ENCODE measurements around the gene ELFN1. TPM values are rescaled to one million over a fixed set of nuclear protein-coding genes. Genes with fewer than 3 reads are reported as not detected.

The ELFN1 gene
- total and polyA plus RNA-seq, 8 donors = 0.20 to 0.94 (median 0.73) TPM

GRCh38 chr7:1642291-1642731 lies 27.8 kb upstream of the ELFN1 start:
- no peaks in the 10 kb centered on the region for H3K9me3 ChIP-seq
- H3K36me3 ChIP-seq = no peaks in the 10 kb centered on the region
- 34 to 39% methylated on average over 12 to 13 of the region's 14 CpGs for WGBS, 2 donors
- no peak overlapping the region for H3K27ac ChIP-seq
- intact Hi-C loops (cut with DNase I) = no loop called here
- FAIRE-seq (no peak), DNase-seq (peak in 1 of 6 donors; percentile 35), ATAC-seq (no peak)
- H3K4me1 ChIP-seq = no peaks in the 10 kb centered on the region
- no peaks in the 10 kb centered on the region for H3K27me3 ChIP-seq
- TF ChIP-seq CTCF (IDR thresholded peaks at IDR 0.05) = no peak
- no peak overlapping the region for H3K4me3 ChIP-seq

- FAIRE-seq = no peak
- intact Hi-C loops (cut with DNase I) = no loop called here
- WGBS, 2 donors = 72 to 80% methylated on average over 11 of the region's 11 CpGs
- Histone ChIP-seq H3K36me3 (no peaks in the 10 kb centered on the region), H3K27ac (no peak overlapping the region), H3K4me1 (peaks cover 0 to 5% (median 2%) of the 10 kb centered on the region in 3 donors), H3K4me3 (no peak overlapping the region), H3K9me3 (no peaks in the 10 kb centered on the region), H3K27me3 (no peaks in the 10 kb centered on the region)
- no peak for ATAC-seq
- no peak for DNase-seq
- no peak for TF ChIP-seq CTCF (IDR thresholded peaks at IDR 0.05)
These were observed 26.6 kb upstream of the ELFN1 start for GRCh38 chr7:1643270-1644092.

GRCh38 chr7:1644341-1645070 lies 25.6 kb upstream of the ELFN1 start:
- no peak for FAIRE-seq
- no peak for TF ChIP-seq CTCF (IDR thresholded peaks at IDR 0.05)

GRCh38 chr7:1645071-1645409 lies 25.0 kb upstream of the ELFN1 start:
- TF ChIP-seq CTCF (IDR thresholded peaks at IDR 0.05) = no peak
- intact Hi-C loops (cut with DNase I) = no loop called here
- FAIRE-seq = no peak
- WGBS, 2 donors = 63 to 71% methylated on average over 11 of the region's 11 CpGs
- peak in 1 of 6 donors; percentile 64 for DNase-seq
- Histone ChIP-seq H3K4me1 (peaks cover 0 to 7% (median 3%) of the 10 kb centered on the region in 3 donors), H3K27me3 (peaks cover 0 to 7% (median 0%) of the 10 kb centered on the region in 4 donors), H3K9me3 (no peaks in the 10 kb centered on the region), H3K4me3 (no peak overlapping the region), H3K36me3 (no peaks in the 10 kb centered on the region), H3K27ac (no peak overlapping the region)
- no peak for ATAC-seq

More at GRCh38 chr7:1644341-1645070, 25.6 kb upstream of the ELFN1 start:
- Histone ChIP-seq H3K27ac (no peak overlapping the region), H3K9me3 (no peaks in the 10 kb centered on the region), H3K4me1 (peaks cover 0 to 7% (median 3%) of the 10 kb centered on the region in 3 donors), H3K27me3 (peaks cover 0 to 2% (median 0%) of the 10 kb centered on the region in 4 donors), H3K36me3 (no peaks in the 10 kb centered on the region), H3K4me3 (no peak overlapping the region)
- 73 to 80% methylated on average over 23 of the region's 23 CpGs for WGBS, 2 donors
- intact Hi-C loops (cut with DNase I) = no loop called here
- ATAC-seq (no peak), DNase-seq (peak in 1 of 6 donors; percentile 35)
